ENCODE results near the gene JARID2. TPM values are rescaled to one million over a fixed set of nuclear protein-coding genes. Genes with fewer than 3 reads are reported as not detected.

Gene JARID2
- total RNA-seq, 1 experiment from 2014 or later: 6.0 TPM

- Histone ChIP-seq H3K36me3 (ENCODE audit: control insufficient read depth, insufficient read depth, low read length) (no peaks in the 10 kb centered on the region), H3K9me3 (ENCODE audit: control insufficient read depth, insufficient read depth, low read depth, low read length) (no peaks in the 10 kb centered on the region), H3K4me1 (ENCODE audit: control insufficient read depth, insufficient read depth, low read length) (no peaks in the 10 kb centered on the region), H3K27ac (ENCODE audit: low read length) (no peak overlapping the region), H3K4me3 (ENCODE audit: low read depth in 2 of 2, low read length in 2 of 2) (no peak overlapping the region), H3K27me3 (ENCODE audit: control insufficient read depth, insufficient read depth, low read length) (no peaks in the 10 kb centered on the region)
- no peak for TF ChIP-seq REST (IDR thresholded peaks at IDR 0.05; ENCODE audit: insufficient read depth in 1 of 2, low read depth in 2 of 2, low read length in 1 of 2)
- ATAC-seq (no peak), DNase-seq (ENCODE audit: low read depth, low spot score) (no peak)
- BruUV-seq (replicated peaks): no TSS peak
- in situ Hi-C loops (cut with HindIII; ENCODE audit: low pct_unique_long_range_greater_than_20kb, low sequenced_read_pairs) (no loop called here), intact Hi-C loops (cut with micrococcal nuclease; ENCODE audit: unreplicated experiment) (no loop called here)
- ChIA-PET CTCF (no interaction called here), POLR2A (interaction anchor here (0.7 kb wide), 1 partner anchor 30 kb away, joined by 6 read pairs; no protein-coding TSS in a partner anchor)
These were observed 99.0 kb downstream of the JARID2 start for GRCh38 chr6:15344831-15345230.

- DNase-seq (ENCODE audit: low read depth, low spot score) (no peak), ATAC-seq (no peak)
- POLR2A ChIA-PET: no interaction called here
- intact Hi-C loops (cut with micrococcal nuclease; ENCODE audit: unreplicated experiment) (no loop called here), in situ Hi-C loops (cut with HindIII; ENCODE audit: low pct_unique_long_range_greater_than_20kb, low sequenced_read_pairs) (no loop called here)
- Histone ChIP-seq H3K4me3 (ENCODE audit: low read depth in 2 of 2, low read length in 2 of 2) (no peak overlapping the region), H3K27ac (ENCODE audit: low read length) (no peak overlapping the region), H3K36me3 (ENCODE audit: control insufficient read depth, insufficient read depth, low read length) (no peaks in the 10 kb centered on the region), H3K27me3 (ENCODE audit: control insufficient read depth, insufficient read depth, low read length) (no peaks in the 10 kb centered on the region), H3K9me3 (ENCODE audit: control insufficient read depth, insufficient read depth, low read depth, low read length) (no peaks in the 10 kb centered on the region), H3K4me1 (ENCODE audit: control insufficient read depth, insufficient read depth, low read length) (no peaks in the 10 kb centered on the region)
- no peak for TF ChIP-seq REST (IDR thresholded peaks at IDR 0.05; ENCODE audit: insufficient read depth in 1 of 2, low read depth in 2 of 2, low read length in 1 of 2)
- no peak for TF ChIP-seq TCF7L2 (IDR thresholded peaks at IDR 0.05; ENCODE audit: low read depth, low read length)
- TF ChIP-seq POLR2AphosphoS5 (IDR thresholded peaks at IDR 0.05; ENCODE audit: low read depth, low read length): no peak
- no peak for TF ChIP-seq SIN3A (IDR thresholded peaks at IDR 0.05; ENCODE audit: borderline replicate concordance, insufficient read depth, low read depth, low read length)
- TF ChIP-seq CTCF (IDR thresholded peaks at IDR 0.05): no peak
- no TSS peak for BruUV-seq (replicated peaks)
- CTCF ChIA-PET: interaction anchor here (0.7 kb wide), 1 partner anchor 264 kb away, joined by 7 read pairs; no protein-coding TSS in a partner anchor
These were observed 100.4 kb downstream of the JARID2 start for GRCh38 chr6:15346315-15346714.
